GM21786 (cell line): Measurements from ENCODE around the gene CAPN2.
A peak's percentile ranks its signal among the peaks of the same experiment; 100 is the strongest.

Experiments
- ATAC-seq: cut with Tn5 transposase; IDR thresholded peaks from one replicate; pipeline ENCODE4 v1.9.1; 2021; ENCODE audit not compliant: unreplicated experiment

CAPN2 gene

DNA sequence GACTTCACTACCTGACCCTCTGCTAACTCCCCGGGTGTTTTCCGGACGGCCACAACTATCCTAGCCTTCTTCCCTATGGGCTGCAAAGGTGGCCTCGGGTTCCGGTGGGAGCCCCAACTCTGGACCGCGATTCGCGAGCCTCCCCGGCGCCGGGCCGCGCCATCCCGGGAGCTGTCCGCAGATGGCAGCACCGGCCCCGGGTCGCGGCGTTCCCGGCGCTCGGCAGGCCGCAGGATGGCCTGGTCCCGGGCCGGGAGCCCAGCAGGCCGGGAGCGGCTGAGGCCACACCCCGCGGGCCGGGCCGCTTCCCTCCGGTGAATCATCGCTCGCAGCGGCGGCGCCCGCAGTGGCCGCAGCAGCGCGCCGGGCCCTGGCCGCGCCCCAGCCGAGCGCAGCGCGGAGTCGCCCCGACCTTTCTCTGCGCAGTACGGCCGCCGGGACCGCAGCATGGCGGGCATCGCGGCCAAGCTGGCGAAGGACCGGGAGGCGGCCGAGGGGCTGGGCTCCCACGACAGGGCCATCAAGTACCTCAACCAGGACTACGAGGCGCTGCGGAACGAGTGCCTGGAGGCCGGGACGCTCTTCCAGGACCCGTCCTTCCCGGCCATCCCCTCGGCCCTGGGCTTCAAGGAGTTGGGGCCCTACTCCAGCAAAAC is at the start of gene CAPN2:
Gene CAPN2 (plus strand): TSS at position 346 of the 656 bp plus-strand sequence. CDS start 102 bp downstream, at position 448.
- peak; percentile 43 for ATAC-seq

- no peak for ATAC-seq
Measured at GRCh38 chr1:223662943-223663342, 49.4 kb upstream of the CAPN2 start.

GRCh38 chr1:223664106-223664505 is 48.2 kb upstream of the CAPN2 start:
- no peak for ATAC-seq

DNA sequence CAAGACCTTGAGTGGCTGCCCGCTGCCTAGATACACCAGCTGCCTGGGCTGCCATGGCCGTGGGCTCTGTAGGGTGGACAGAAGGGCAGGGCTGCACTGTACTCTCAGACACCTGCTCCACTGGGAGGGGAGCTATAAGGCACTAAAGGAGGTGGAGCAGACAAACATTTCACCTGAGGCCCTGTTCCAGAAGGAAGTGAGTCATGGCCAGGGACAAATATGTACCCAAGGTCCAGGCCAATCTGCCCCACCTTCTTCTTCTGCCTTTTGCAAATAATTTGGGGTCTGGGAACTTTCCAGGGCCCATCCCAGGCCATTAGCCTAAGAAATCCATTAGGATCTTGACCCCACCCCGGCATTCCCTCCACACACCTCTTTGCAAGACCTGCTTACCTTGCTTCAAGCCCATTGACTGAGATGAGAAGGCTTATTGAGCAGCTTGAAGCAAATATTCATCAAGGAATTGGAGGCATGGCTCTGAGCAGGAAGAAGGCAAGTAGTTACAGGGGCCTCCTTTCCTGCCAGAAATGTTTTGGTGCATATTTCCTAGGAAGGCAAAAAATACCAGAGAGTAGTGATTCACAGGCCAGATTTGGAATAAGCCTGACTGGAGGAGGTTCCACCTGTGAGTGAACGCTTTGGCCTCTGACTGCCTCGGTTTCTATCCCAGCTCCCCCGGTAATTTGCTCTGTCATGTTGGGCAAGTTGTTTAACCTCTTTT is 46.6 kb upstream of the CAPN2 start, which contains the start of gene CAPN8:
Gene CAPN8 (minus strand): TSS at position 110 of the 721 bp plus-strand sequence. CDS start 55 bp downstream, at position 55.
- ATAC-seq: no peak

- ATAC-seq: no peak
Measured at GRCh38 chr1:223667484-223668182, 44.7 kb upstream of the CAPN2 start.

GRCh38 chr1:223669003-223669795 is 43.1 kb upstream of the CAPN2 start:
- ATAC-seq: no peak

DNA sequence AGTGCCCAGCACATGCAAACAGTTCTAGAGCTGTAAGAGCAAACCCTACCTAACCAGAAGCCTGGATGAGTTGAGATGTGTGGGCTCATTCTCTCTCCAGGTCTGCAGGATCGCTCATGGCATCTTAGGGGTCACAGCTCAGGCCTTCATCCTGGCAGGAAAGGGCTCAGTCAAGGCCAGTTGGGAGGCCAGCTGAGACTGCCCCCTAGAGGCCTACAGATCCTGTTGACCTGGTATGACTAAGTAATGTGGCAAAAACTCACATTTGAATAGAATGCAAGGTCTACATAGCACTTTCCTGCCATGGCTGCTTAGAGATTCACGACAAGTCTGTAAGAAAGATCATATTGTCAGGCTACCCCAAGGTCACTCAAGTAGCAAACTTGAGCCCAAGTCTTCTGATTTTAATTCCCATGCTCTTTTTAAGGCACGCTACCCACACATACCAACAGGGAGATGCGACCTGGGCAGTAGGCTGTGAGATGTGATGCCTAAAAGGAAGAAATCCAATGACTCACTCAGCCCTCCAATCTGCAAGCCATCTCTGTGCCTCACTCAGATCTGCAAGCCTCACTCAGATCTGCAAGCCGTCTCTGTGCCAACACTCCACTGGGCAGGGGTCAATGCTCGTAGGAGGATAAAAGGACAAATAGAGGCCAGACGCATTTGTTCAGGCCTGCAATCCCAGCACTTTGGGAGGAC is 41.7 kb upstream of the CAPN2 start:
- no peak for ATAC-seq

GRCh38 chr1:223674119-223674890 is 38.0 kb upstream of the CAPN2 start:
- no peak for ATAC-seq

- ATAC-seq: no peak
Measured at GRCh38 chr1:223678841-223679240, 33.5 kb upstream of the CAPN2 start.

DNA sequence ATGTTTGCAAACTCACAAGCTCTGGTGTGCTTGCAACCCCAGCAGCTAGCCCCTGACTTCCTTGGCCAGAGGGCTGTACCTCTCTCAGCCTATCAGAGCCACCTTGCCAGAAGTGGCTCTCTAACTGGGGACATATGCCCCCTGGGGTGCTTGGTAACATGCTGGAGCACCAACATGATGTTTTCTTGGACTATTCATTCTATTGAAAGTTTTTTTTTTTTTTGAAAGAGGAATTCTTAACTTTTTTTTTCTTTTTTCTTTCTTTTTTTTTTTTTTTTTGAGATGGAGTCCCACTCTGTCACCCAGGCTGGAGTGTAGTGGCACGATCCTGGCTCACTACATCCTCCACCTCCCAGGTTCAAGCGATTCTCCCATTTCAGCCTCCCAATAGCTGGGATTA is 32.2 kb upstream of the CAPN2 start:
- no peak for ATAC-seq

- no peak for ATAC-seq
Measured at GRCh38 chr1:223682502-223682901, 29.8 kb upstream of the CAPN2 start.

- ATAC-seq: no peak
Measured at GRCh38 chr1:223683586-223684487, 28.5 kb upstream of the CAPN2 start.

GRCh38 chr1:223684488-223684792 is 27.9 kb upstream of the CAPN2 start:
- ATAC-seq: no peak

DNA sequence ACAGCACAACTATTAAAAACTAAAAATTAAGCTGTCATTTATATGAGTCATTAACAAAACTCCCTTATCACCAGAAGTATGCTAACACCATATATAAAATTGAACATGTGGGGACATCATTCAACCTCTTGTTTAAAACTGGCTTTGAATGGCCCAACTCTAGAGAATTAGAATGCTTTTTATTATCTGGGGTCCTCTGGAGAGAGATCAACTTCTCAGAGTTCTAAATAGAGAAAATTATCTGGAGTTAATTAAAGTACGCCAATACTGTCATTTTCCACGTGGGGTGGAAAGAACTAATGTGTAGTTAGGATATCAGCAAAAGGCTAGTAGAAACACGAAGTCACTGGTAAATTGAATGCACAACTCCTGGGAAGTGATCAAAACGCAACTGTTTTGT is 21.2 kb upstream of the CAPN2 start:
- no peak for ATAC-seq

DNA sequence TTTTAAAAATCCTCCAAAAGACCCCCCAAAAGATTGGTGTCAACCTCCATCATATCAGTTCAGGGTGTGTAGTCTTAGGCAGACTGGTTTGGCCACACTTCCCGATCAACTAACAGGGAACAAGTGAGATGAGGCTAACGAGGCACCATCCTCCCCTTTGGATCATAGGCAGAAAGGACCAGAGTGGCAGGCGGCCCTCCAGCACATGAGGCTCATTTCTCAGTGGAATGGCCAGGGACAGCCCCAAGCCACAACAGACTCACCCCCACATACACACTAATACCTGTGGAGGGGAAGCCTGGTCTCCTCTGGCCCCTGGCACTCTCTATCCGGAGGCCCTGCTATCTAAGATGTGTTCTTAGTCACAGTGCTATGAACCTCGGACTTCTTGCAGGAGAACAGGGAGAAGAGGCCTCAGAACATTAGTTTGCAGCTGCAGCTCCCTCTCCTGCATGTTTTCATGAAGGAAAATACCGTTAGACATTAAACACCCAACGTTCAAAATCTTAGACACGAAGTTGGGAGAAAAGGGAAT is 17.3 kb upstream of the CAPN2 start:
- ATAC-seq: no peak

DNA sequence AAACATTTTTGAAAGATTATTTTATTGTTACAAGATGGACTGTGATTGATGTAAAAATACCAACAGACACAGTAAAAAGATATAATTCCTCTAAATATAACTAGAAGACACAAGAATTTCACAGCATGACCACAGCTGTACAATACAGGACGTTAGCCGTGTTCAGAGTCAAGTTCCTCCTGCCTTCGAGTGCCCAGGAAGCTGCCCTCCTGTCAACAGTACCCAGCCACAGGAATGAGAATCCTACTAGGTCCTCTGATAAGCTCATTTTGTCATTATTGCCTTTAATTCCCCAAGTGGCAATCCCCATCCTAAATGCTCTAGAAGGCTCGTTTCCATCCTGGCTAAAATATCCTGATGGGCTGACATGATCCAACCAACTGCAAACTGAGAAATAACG is 16.4 kb upstream of the CAPN2 start:
- no peak for ATAC-seq

DNA sequence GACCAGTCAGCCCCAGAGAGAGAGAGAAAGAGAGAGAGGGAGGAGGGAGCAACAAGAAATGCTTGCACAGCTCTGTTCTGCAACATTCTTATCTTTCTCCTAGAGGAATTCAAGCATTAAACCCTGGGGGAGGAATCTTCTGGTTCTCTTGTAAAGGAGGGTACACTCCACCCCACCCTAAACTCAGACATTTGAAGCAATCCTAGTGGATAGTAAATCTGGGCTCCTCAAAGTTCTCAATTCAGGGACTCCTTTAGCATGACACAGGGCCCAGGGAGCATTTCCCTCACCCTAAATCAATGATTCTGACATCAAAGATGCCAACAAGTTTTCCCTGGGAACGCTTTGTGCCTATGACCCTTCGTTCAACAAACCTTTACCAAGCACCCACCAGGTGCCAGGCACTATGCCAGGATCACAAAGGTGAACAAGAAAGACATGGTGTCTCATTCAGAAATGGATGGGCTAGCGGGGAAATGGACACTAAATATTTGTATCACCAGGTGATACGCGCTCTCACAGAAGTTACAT is 11.9 kb upstream of the CAPN2 start:
- ATAC-seq: no peak

GRCh38 chr1:223700942-223701637 is 11.2 kb upstream of the CAPN2 start:
- ATAC-seq: no peak
